Measurements from ENCODE around the gene NOP53.

Gene NOP53

GRCh38 chr19:47704656-47705055 is 40.7 kb upstream of the NOP53 start:
- H3K14ac ChIP-seq (ENCODE audit: low read length in 2 of 2) = no peak overlapping the region
- H2BK120ac ChIP-seq (ENCODE audit: low read depth, low read length) = no peak overlapping the region
- peaks cover 30 to 34% of the 10 kb centered on the region in 2 experiments for H3K36me3 ChIP-seq (ENCODE audit: control insufficient read depth in 1 of 2, insufficient read depth in 2 of 2, low read depth in 1 of 2, low read length in 2 of 2)
- no peaks in the 10 kb centered on the region for H3K4me1 ChIP-seq (ENCODE audit: control insufficient read depth, insufficient read depth, low read depth, low read length)
- H3K4me3 ChIP-seq (ENCODE audit: insufficient read depth in 1 of 2, low read depth in 1 of 2, low read length in 2 of 2) = no peak overlapping the region
- no peak for DNase-seq
- no peak overlapping the region for H2AK5ac ChIP-seq (ENCODE audit: low read length, severe bottlenecking)
- no peak overlapping the region for H4K8ac ChIP-seq (ENCODE audit: low read length)
- no peak overlapping the region for H3K4ac ChIP-seq (ENCODE audit: low read depth in 1 of 2, low read length in 2 of 2)
- no peak overlapping the region for H4K91ac ChIP-seq (ENCODE audit: low read length)
- H3K23ac ChIP-seq (ENCODE audit: low read length in 2 of 2) = no peak overlapping the region
- H2AFZ ChIP-seq (ENCODE audit: low read depth, low read length) = no peak overlapping the region
- peaks cover 6% of the 10 kb centered on the region for H3K79me1 ChIP-seq (replicated peaks; ENCODE audit: low read length, poor library complexity, severe bottlenecking)
- no peak overlapping the region for H2BK12ac ChIP-seq (ENCODE audit: low read length in 2 of 2)
- WGBS = 96% methylated on average over 3 of the region's 3 CpGs
- H3K27ac ChIP-seq (ENCODE audit: low read length, poor library complexity, severe bottlenecking) = no peak overlapping the region
- H3K9me3 ChIP-seq (ENCODE audit: control insufficient read depth, low read length) = no peaks in the 10 kb centered on the region
- no peak overlapping the region for H2BK5ac ChIP-seq (ENCODE audit: low read depth, low read length, poor library complexity, severe bottlenecking)
- H2BK15ac ChIP-seq (ENCODE audit: low read depth, poor library complexity, severe bottlenecking) = no peak overlapping the region
- no peak overlapping the region for H3K4me2 ChIP-seq (ENCODE audit: low read length, poor library complexity, severe bottlenecking)
- no peak overlapping the region for H3K18ac ChIP-seq (ENCODE audit: low read depth in 1 of 2, low read length in 2 of 2)
- no peaks in the 10 kb centered on the region for H3K27me3 ChIP-seq (ENCODE audit: control insufficient read depth in 1 of 2, insufficient read depth in 1 of 2, low read length in 2 of 2)
- H3K9ac ChIP-seq (ENCODE audit: low read length) = no peak overlapping the region

- Histone ChIP-seq H4K91ac (ENCODE audit: low read length) (no peak overlapping the region), H3K4me1 (ENCODE audit: control insufficient read depth, insufficient read depth, low read depth, low read length) (no peaks in the 10 kb centered on the region), H2BK5ac (ENCODE audit: low read depth, low read length, poor library complexity, severe bottlenecking) (no peak overlapping the region), H3K4ac (ENCODE audit: low read depth in 1 of 2, low read length in 2 of 2) (no peak overlapping the region), H3K23ac (ENCODE audit: low read length in 2 of 2) (no peak overlapping the region), H3K14ac (ENCODE audit: low read length in 2 of 2) (no peak overlapping the region), H3K36me3 (ENCODE audit: control insufficient read depth in 1 of 2, insufficient read depth in 2 of 2, low read depth in 1 of 2, low read length in 2 of 2) (peaks cover 13 to 14% of the 10 kb centered on the region in 2 experiments), H2BK15ac (ENCODE audit: low read depth, poor library complexity, severe bottlenecking) (no peak overlapping the region), H3K27ac (ENCODE audit: low read length, poor library complexity, severe bottlenecking) (no peak overlapping the region), H2BK12ac (ENCODE audit: low read length in 2 of 2) (no peak overlapping the region), H3K18ac (ENCODE audit: low read depth in 1 of 2, low read length in 2 of 2) (no peak overlapping the region), H2BK120ac (ENCODE audit: low read depth, low read length) (no peak overlapping the region), H3K27me3 (ENCODE audit: control insufficient read depth in 1 of 2, insufficient read depth in 1 of 2, low read length in 2 of 2) (no peaks in the 10 kb centered on the region), H2AFZ (ENCODE audit: low read depth, low read length) (no peak overlapping the region), H3K9ac (ENCODE audit: low read length) (no peak overlapping the region), H3K4me2 (ENCODE audit: low read length, poor library complexity, severe bottlenecking) (no peak overlapping the region), H3K4me3 (ENCODE audit: insufficient read depth in 1 of 2, low read depth in 1 of 2, low read length in 2 of 2) (no peak overlapping the region), H2AK5ac (ENCODE audit: low read length, severe bottlenecking) (no peak overlapping the region), H3K79me1 (replicated peaks; ENCODE audit: low read length, poor library complexity, severe bottlenecking) (no peaks in the 10 kb centered on the region), H4K8ac (ENCODE audit: low read length) (no peak overlapping the region), H3K9me3 (ENCODE audit: control insufficient read depth, low read length) (no peaks in the 10 kb centered on the region)
- DNase-seq = peak; percentile 78
- 22% methylated on average over 22 of the region's 22 CpGs for WGBS
Measured at GRCh38 chr19:47707135-47707925, 38.0 kb upstream of the NOP53 start.

GRCh38 chr19:47711652-47712242 is 33.6 kb upstream of the NOP53 start:
- peaks cover 15 to 20% of the 10 kb centered on the region in 2 experiments for H3K36me3 ChIP-seq (ENCODE audit: control insufficient read depth in 1 of 2, insufficient read depth in 2 of 2, low read depth in 1 of 2, low read length in 2 of 2)
- no peak overlapping the region for H3K4me3 ChIP-seq (ENCODE audit: insufficient read depth in 1 of 2, low read depth in 1 of 2, low read length in 2 of 2)
- peaks cover 9% of the 10 kb centered on the region for H3K4me1 ChIP-seq (ENCODE audit: control insufficient read depth, insufficient read depth, low read depth, low read length)
- H3K27me3 ChIP-seq (ENCODE audit: control insufficient read depth in 1 of 2, insufficient read depth in 1 of 2, low read length in 2 of 2) = no peaks in the 10 kb centered on the region
- H2AFZ ChIP-seq (ENCODE audit: low read depth, low read length) = no peak overlapping the region
- H3K23ac ChIP-seq (ENCODE audit: low read length in 2 of 2) = no peak overlapping the region
- no peak overlapping the region for H2AK5ac ChIP-seq (ENCODE audit: low read length, severe bottlenecking)
- no peak overlapping the region for H2BK5ac ChIP-seq (ENCODE audit: low read depth, low read length, poor library complexity, severe bottlenecking)
- WGBS = 78% methylated on average over 6 of the region's 8 CpGs
- no peak overlapping the region for H3K14ac ChIP-seq (ENCODE audit: low read length in 2 of 2)
- no peak overlapping the region for H3K9ac ChIP-seq (ENCODE audit: low read length)
- no peak for DNase-seq
- H3K18ac ChIP-seq (ENCODE audit: low read depth in 1 of 2, low read length in 2 of 2) = no peak overlapping the region
- H3K4me2 ChIP-seq (ENCODE audit: low read length, poor library complexity, severe bottlenecking) = no peak overlapping the region
- H3K4ac ChIP-seq (ENCODE audit: low read depth in 1 of 2, low read length in 2 of 2) = no peak overlapping the region
- no peaks in the 10 kb centered on the region for H3K9me3 ChIP-seq (ENCODE audit: control insufficient read depth, low read length)
- H4K91ac ChIP-seq (ENCODE audit: low read length) = peak overlapping the region; percentile 9
- H2BK12ac ChIP-seq (ENCODE audit: low read length in 2 of 2) = no peak overlapping the region
- H3K27ac ChIP-seq (ENCODE audit: low read length, poor library complexity, severe bottlenecking) = no peak overlapping the region
- H3K79me1 ChIP-seq (replicated peaks; ENCODE audit: low read length, poor library complexity, severe bottlenecking) = no peaks in the 10 kb centered on the region
- no peak overlapping the region for H2BK120ac ChIP-seq (ENCODE audit: low read depth, low read length)
- H2BK15ac ChIP-seq (ENCODE audit: low read depth, poor library complexity, severe bottlenecking) = no peak overlapping the region
- H4K8ac ChIP-seq (ENCODE audit: low read length) = peak overlapping the region; percentile 46
